Pancreas (tissue), 10 donors: Measurements from ENCODE around the gene GRID1. TPM values are rescaled to one million over a fixed set of nuclear protein-coding genes. Genes with fewer than 3 reads are reported as not detected.

Experiments
- ATAC-seq, 4 donors: fragments of 200-7000 bp; cut with Tn5 transposase; one replicate each; pipeline versions ENCODE4 v1.8.0 to v1.9.1; 2020; ENCODE audit warnings: mild to moderate bottlenecking in 4 of 4, moderate library complexity in 4 of 4
- DNase-seq, 6 donors: peaks; one replicate each; pipeline ENCODE4 v3.0.0-alpha.2; 2020
- FAIRE-seq: peaks from 2 replicates; lab custom pipeline; 2012; peaks lifted over from hg19 to GRCh38; lab: Jason Lieb, UNC
- H3K27ac ChIP-seq, 4 donors: fragments of 200-600 bp; sonication (generic); 1 replicate in 3 of 4; 2 replicates in 1 of 4; pipeline versions ENCODE4 v1.5.0 to v1.8.0; 2020
- H3K27me3 ChIP-seq, 4 donors: fragments of 200-600 bp; one replicate each; pipeline ENCODE4 v1.8.0; 2021
- H3K36me3 ChIP-seq, 3 donors: fragments of 200-600 bp; sonication (generic) in 1 of 3; one replicate each; pipeline versions ENCODE4 v1.5.0 to v1.8.0; 2020 to 2021
- H3K4me1 ChIP-seq, 3 donors: fragments of 200-600 bp; one replicate each; pipeline ENCODE4 v1.8.0; 2021
- H3K4me3 ChIP-seq, 4 donors: fragments of 200-600 bp; sonication (generic) in 2 of 4; one replicate each; pipeline versions ENCODE4 v1.5.0 to v1.8.0; 2020 to 2021
- H3K9me3 ChIP-seq, 4 donors: fragments of 200-600 bp; one replicate each; pipeline ENCODE4 v1.8.0; 2021
- WGBS, 2 donors: extraction: QIAGEN DNeasy Blood & Tissue Kit; methylation state at CpG; one replicate each; pipeline ENCODE4 v1.1.7; 2013; 5-methylcytosine and 5-hydroxymethylcytosine counted together
- intact Hi-C, 3 donors: fragments of 100-400 bp; cut with DNase I; formaldehyde crosslinking; loops; one replicate each; pipeline versions ENCODE4 v1.11.1 to v1.14.2; 2022
- polyA plus RNA-seq, 2 donors: library from polyadenylated mRNA; stranded (reverse); fragments of 200-250 nt; gene quantifications; one replicate each; pipeline ENCODE4 v1.2.3, GENCODE V29; 2013
- total RNA-seq, 6 donors: library from RNA; stranded (reverse); fragmentation: NEBNext Ultra II Directional in 4 of 6; extraction: Animal tissue kit (Norgen Biotek cat#: 25700) in 4 of 6; gene quantifications; one replicate each; pipeline versions ENCODE4 v1.2.1 to v1.2.4, GENCODE V29; 2021 to 2023
- TF ChIP-seq, protein P1 (sequence below), 4 donors: fragments of 200-600 bp; sonication (generic) in 3 of 4; IDR thresholded peaks; one replicate each; pipeline versions ENCODE4 v1.5.0 to v1.8.0; 2021; ENCODE audit warnings: antibody characterized with exemption in 4 of 4
- donor health status: healthy with polysubstance abuse.
- donor health status: DM: no; HTN: no; CAD: no; lungs with moderate emphysema.
- donor health status: DM: no; HTN: no; CAD: no.
- donor health status: control.
- donor health status: control.
- donor health status: Bipolar disorder and iron deficiency.
- donor health status: DM: yes; HTN: yes; CAD: no.
- donor health status: DM: no; HTN: no; CAD: no.
- donor health status: DM: no; HTN: no; CAD: no.
- donor health status: DM: yes; HTN: yes; CAD: no.

The GRID1 gene
- total and polyA plus RNA-seq, 8 donors: 0.05 to 1.5 (median 0.91) TPM

DNA sequence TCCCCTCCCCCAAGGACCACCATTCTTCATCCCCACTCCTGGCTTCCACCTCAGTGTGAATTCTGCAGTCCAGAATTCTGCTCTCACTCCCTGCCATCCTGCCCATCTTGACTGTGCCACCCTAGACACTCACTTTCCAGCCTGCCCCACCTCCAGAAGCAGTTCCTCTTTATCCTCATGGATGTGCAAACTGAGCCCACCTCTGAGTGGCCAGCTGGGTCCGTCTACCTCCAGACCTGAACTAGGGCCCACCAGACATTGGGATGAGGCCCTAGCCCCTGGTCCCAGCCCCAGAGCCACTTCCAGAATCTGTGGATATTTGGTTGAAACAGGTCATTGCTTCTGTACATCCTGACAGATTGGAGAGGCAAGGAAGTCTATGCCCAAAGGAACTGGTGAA, 58.5 kb downstream of the GRID1 start:
- Histone ChIP-seq H3K9me3 (no peaks in the 10 kb centered on the region), H3K36me3 (no peaks in the 10 kb centered on the region), H3K27ac (no peak overlapping the region), H3K27me3 (no peaks in the 10 kb centered on the region), H3K4me3 (no peak overlapping the region), H3K4me1 (no peaks in the 10 kb centered on the region)
- no peak for DNase-seq
- 24 to 36% methylated on average over 1 of the region's 1 CpG for WGBS, 2 donors
- ATAC-seq: no peak
- intact Hi-C loops: no loop called here
- TF ChIP-seq, protein P1, sequence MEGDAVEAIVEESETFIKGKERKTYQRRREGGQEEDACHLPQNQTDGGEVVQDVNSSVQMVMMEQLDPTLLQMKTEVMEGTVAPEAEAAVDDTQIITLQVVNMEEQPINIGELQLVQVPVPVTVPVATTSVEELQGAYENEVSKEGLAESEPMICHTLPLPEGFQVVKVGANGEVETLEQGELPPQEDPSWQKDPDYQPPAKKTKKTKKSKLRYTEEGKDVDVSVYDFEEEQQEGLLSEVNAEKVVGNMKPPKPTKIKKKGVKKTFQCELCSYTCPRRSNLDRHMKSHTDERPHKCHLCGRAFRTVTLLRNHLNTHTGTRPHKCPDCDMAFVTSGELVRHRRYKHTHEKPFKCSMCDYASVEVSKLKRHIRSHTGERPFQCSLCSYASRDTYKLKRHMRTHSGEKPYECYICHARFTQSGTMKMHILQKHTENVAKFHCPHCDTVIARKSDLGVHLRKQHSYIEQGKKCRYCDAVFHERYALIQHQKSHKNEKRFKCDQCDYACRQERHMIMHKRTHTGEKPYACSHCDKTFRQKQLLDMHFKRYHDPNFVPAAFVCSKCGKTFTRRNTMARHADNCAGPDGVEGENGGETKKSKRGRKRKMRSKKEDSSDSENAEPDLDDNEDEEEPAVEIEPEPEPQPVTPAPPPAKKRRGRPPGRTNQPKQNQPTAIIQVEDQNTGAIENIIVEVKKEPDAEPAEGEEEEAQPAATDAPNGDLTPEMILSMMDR (IDR thresholded peaks at IDR 0.05): no peak
- FAIRE-seq: no peak

DNA sequence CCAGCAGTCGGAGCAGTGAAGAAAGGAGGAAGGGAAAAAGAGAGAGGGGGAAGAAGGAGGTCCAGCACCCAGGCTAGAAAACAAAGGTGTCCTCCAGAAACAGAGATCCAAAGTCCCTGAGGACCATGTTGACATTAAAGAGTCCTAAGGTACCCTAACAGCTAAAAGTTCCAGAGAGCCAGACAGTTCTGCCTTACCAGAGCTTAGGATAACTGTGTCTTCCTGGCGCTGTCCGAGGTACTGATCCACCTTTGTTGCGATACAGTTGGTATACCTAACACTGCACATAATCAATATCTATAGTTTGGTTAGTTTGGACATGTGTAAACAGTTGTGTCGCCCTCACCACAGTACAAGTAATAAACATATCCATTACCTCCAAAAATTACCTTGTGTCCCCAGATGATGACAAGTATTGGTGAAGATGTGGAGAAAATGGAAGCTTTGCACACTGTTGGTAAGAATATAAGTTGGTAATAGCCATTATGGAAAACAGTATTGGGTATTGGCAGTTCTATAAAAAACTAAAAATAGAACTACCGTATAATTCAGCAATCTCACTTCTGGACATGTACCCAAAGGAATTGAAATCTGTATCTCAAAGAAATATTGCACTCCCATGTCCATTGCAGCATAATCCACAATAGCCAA, 59.8 kb downstream of the GRID1 start:
- TF ChIP-seq, protein P1 (IDR thresholded peaks at IDR 0.05): no peak
- 21 to 26% methylated on average over 6 of the region's 6 CpGs for WGBS, 2 donors
- no peak for FAIRE-seq
- intact Hi-C loops: no loop called here
- no peaks in the 10 kb centered on the region for H3K36me3 ChIP-seq
- H3K27ac ChIP-seq: no peak overlapping the region
- no peaks in the 10 kb centered on the region for H3K27me3 ChIP-seq
- no peak overlapping the region for H3K4me3 ChIP-seq
- no peaks in the 10 kb centered on the region for H3K9me3 ChIP-seq
- no peak for ATAC-seq
- no peaks in the 10 kb centered on the region for H3K4me1 ChIP-seq
- DNase-seq: no peak

DNA sequence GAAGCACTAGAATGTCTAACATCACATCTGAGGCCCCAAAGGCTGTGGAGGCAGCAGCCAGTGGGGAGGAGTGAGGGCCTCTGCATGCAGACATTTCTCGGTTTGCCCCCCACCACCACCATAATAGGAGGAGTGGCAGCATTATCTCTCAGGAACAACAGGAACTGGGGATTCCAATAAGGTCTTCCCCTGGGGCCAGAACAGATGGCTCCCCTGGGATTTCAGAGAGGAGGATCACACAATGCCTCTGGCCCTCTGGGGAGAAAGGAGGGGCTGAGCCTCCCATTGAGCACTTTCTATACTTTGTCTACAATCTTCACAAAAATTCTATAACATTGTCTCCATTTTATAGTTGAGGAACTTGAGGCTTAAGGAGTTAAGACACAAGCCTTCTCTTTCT, 61.1 kb downstream of the GRID1 start:
- Histone ChIP-seq H3K36me3 (no peaks in the 10 kb centered on the region), H3K27me3 (no peaks in the 10 kb centered on the region), H3K4me1 (no peaks in the 10 kb centered on the region), H3K4me3 (no peak overlapping the region), H3K27ac (no peak overlapping the region), H3K9me3 (no peaks in the 10 kb centered on the region)
- intact Hi-C loops: no loop called here
- TF ChIP-seq, protein P1 (IDR thresholded peaks at IDR 0.05): no peak
- DNase-seq (no peak), ATAC-seq (no peak), FAIRE-seq (no peak)
- WGBS, 2 donors: 15 to 35% methylated on average over 1 of the region's 1 CpG

DNA sequence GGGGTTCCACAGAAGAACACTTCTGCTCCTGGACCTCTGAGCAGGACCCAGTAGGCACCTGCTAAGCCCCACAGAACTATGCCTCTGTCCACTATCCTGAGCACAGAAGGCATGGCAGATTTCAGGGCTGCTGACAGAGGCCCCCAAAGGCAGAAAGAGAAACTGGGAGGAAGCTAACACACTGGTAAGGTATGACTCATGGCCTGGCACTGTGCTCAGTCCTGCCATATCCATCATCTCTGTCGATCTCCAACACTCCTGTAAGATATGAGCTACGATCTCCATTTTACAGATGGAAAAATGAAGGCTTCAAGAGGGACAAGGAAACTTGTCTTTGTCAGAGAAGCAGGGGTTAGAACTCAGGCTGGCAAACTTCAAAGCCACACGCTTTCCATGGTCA, 62.2 kb downstream of the GRID1 start:
- Histone ChIP-seq H3K4me3 (no peak overlapping the region), H3K27ac (no peak overlapping the region), H3K27me3 (no peaks in the 10 kb centered on the region), H3K36me3 (no peaks in the 10 kb centered on the region), H3K9me3 (no peaks in the 10 kb centered on the region), H3K4me1 (no peaks in the 10 kb centered on the region)
- ATAC-seq: no peak
- no peak for FAIRE-seq
- TF ChIP-seq, protein P1 (IDR thresholded peaks at IDR 0.05): no peak
- intact Hi-C loops: no loop called here
- no peak for DNase-seq
- 54 to 60% methylated on average over 3 of the region's 3 CpGs for WGBS, 2 donors

DNA sequence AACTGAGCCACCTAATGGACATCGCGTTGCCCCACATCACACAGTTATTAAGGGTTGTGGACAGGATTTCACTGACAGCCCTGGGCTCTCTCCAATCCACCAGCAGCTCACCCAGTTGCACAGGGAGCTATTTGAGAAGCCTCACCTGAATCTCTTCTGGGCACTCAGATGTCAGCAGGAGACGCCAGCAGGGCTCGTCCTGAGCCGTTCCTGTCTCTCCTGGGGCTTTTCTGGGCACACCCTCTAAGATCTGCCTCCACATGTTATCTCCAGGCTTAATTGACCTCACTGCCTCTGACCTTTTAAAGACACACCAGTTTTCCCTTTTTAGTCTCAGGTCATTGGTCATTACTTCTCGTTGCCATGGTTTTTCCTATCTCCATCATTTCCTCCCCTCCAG, 63.0 kb downstream of the GRID1 start:
- H3K4me1 ChIP-seq: no peaks in the 10 kb centered on the region
- FAIRE-seq (no peak), DNase-seq (no peak), ATAC-seq (no peak)
- no peak overlapping the region for H3K27ac ChIP-seq
- WGBS, 2 donors: 52 to 63% methylated on average over 6 of the region's 6 CpGs
- no peak overlapping the region for H3K4me3 ChIP-seq
- TF ChIP-seq, protein P1 (IDR thresholded peaks at IDR 0.05): no peak
- no peaks in the 10 kb centered on the region for H3K27me3 ChIP-seq
- no peaks in the 10 kb centered on the region for H3K9me3 ChIP-seq
- intact Hi-C loops: no loop called here
- no peaks in the 10 kb centered on the region for H3K36me3 ChIP-seq
